Astrocyte (in vitro differentiated cells and primary cell): ENCODE results near the gene RPS6KA2.

Experiments used
- EZH2 ChIP-seq: IDR thresholded peaks from 2 replicates; pipeline ENCODE4 v1.6.1; 2012; ENCODE audit warnings: mild to moderate bottlenecking, low read length, inconsistent platforms; ENCODE audit not compliant: insufficient read depth
- TF ChIP-seq, protein P1 (sequence below): IDR thresholded peaks from 2 replicates; pipeline ENCODE4 v1.5.1; 2011; ENCODE audit warnings: low read depth, mild to moderate bottlenecking, inconsistent platforms, low read length, moderate library complexity; ENCODE audit not compliant: insufficient read depth

GRCh38 chr6:166389119-166389518 lies 237.9 kb downstream of the RPS6KA2 start:
- TF ChIP-seq, protein P1, sequence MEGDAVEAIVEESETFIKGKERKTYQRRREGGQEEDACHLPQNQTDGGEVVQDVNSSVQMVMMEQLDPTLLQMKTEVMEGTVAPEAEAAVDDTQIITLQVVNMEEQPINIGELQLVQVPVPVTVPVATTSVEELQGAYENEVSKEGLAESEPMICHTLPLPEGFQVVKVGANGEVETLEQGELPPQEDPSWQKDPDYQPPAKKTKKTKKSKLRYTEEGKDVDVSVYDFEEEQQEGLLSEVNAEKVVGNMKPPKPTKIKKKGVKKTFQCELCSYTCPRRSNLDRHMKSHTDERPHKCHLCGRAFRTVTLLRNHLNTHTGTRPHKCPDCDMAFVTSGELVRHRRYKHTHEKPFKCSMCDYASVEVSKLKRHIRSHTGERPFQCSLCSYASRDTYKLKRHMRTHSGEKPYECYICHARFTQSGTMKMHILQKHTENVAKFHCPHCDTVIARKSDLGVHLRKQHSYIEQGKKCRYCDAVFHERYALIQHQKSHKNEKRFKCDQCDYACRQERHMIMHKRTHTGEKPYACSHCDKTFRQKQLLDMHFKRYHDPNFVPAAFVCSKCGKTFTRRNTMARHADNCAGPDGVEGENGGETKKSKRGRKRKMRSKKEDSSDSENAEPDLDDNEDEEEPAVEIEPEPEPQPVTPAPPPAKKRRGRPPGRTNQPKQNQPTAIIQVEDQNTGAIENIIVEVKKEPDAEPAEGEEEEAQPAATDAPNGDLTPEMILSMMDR = no peak
- TF ChIP-seq EZH2 = no peak
